Body of pancreas (tissue), 4 donors: ENCODE data around the gene SYT13.

Experiments used
- POLR2A ChIP-seq, 3 donors: fragments of 450-650 bp; IDR thresholded peaks; one replicate each; pipeline ENCODE4 v1.6.1; 2016; ENCODE audit warnings: antibody characterized with exemption in 3 of 3, mild to moderate bottlenecking in 2 of 3
- TF ChIP-seq, protein P1 (sequence below), 7 experiments: fragments of 450-650 bp in 4 of 7; fragments of 200-600 bp in 3 of 7; sonication (generic) in 3 of 7; IDR thresholded peaks; one replicate each; pipeline ENCODE4 v1.5.1; 2016 to 2019; ENCODE audit warnings: antibody characterized with exemption in 7 of 7

DNA sequence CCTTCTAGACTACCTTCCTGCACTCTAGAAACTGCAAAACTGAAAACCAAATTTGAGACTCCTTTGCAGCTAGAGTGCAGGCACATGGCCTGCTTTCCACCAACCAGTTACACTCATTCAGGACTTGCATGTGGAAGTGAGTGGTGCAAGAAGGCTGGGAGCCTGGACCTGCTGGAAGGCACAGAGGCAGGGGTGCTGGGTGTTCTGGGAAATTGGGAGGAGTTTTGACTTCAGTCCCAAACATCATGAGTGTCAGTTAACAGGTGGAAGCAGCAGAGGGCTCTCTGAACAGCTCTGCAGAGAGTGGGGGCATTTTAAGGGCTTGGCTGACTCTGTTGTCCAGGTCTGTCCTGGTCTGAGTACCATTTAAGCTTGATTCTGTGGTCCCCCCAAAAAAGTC lies 49.3 kb upstream of the SYT13 start:
- TF ChIP-seq, protein P1, sequence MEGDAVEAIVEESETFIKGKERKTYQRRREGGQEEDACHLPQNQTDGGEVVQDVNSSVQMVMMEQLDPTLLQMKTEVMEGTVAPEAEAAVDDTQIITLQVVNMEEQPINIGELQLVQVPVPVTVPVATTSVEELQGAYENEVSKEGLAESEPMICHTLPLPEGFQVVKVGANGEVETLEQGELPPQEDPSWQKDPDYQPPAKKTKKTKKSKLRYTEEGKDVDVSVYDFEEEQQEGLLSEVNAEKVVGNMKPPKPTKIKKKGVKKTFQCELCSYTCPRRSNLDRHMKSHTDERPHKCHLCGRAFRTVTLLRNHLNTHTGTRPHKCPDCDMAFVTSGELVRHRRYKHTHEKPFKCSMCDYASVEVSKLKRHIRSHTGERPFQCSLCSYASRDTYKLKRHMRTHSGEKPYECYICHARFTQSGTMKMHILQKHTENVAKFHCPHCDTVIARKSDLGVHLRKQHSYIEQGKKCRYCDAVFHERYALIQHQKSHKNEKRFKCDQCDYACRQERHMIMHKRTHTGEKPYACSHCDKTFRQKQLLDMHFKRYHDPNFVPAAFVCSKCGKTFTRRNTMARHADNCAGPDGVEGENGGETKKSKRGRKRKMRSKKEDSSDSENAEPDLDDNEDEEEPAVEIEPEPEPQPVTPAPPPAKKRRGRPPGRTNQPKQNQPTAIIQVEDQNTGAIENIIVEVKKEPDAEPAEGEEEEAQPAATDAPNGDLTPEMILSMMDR (IDR thresholded peaks at IDR 0.05): no peak
- no peak for TF ChIP-seq POLR2A (IDR thresholded peaks at IDR 0.05)
